HG03460 (cell line): ENCODE data around the gene C2orf78.
"Not testable (repeated sequence)": the region's sequence is repeated elsewhere in the genome, so short reads cannot be mapped to it uniquely, and the experiment has no call there.

ENCODE experiments used
- ATAC-seq: cut with Tn5 transposase; IDR thresholded peaks from one replicate; pipeline ENCODE4 v1.9.1; 2021; ENCODE audit not compliant: unreplicated experiment

Gene C2orf78

GRCh38 chr2:73779467-73780236 is 4.3 kb upstream of the C2orf78 start, which contains the start of gene DUSP11:
TSS of gene DUSP11 (minus strand) at chr2:73780103. CDS start at chr2:73779974, 129 bp downstream.
- peak; percentile 99 for ATAC-seq

- ATAC-seq, result no peak
Observed at GRCh38 chr2:73780237-73780582, 3.8 kb upstream of the C2orf78 start.

- ATAC-seq, result not testable (repeated sequence)
Observed at GRCh38 chr2:73783402-73783801, 581 bp upstream of the C2orf78 start.

DNA sequence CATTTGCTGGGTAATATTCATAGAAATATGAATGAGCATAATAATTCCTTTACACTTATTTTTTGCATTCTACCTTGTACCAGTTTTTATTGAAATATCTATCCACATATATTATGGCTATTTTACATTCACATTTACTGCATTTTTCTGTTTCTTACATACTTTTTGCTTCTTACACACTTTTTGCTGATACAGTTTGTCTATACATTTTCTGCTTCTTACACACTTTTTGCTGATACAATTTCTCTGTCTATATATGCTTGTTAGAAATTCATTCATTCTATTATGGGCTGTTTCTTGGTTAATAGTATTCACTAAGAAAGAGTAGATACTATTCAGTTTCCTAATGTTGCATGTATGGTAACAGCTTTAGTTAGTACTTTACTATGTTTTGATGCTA is 27.9 kb downstream of the C2orf78 start:
- ATAC-seq, result no peak

- no peak for ATAC-seq
Observed at GRCh38 chr2:73812635-73813034, 28.7 kb downstream of the C2orf78 start.

GRCh38 chr2:73818296-73818695 is 34.3 kb downstream of the C2orf78 start:
- no peak for ATAC-seq

DNA sequence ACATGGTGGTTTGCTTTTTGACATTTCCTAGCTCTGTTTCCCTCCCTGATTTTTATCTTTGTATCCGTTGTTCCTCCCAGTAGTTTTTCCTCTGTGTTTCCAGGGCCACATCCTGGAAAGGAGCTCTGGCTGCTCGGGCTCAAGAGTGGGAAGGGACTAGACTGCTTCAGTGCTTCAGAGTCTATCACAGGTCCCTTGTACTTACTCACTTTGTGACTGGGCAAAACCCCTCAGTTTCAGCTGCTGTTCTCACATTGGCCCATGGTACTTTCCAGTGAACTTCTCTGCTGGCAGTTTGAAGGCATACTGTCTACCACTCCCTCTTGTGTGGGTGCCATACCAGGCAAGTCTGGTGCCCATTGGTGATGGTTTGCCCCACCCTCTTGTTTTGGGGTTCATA is 37.2 kb downstream of the C2orf78 start:
- peak; percentile 69 for ATAC-seq

DNA sequence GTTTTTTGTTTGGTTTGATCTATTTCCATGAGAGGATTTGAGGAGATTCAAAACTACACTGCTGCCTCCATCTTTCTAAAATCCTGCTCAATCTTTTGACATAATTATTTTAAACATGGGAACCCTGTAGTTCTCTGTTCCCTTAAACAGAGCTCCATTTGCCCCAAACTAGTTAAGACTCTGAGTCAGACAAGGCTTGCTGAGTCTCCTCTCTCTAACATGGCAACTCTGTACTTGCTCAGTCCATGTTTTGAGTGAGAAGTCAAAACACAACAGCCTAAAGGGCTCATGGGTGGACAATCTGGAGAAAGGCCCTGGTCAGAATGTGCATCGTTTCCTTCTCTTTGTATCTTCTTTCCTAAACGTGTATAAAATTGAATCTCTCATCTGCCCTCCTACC is 37.7 kb downstream of the C2orf78 start:
- no peak for ATAC-seq

GRCh38 chr2:73822276-73822675 is 38.3 kb downstream of the C2orf78 start:
- peak; percentile 70 for ATAC-seq

DNA sequence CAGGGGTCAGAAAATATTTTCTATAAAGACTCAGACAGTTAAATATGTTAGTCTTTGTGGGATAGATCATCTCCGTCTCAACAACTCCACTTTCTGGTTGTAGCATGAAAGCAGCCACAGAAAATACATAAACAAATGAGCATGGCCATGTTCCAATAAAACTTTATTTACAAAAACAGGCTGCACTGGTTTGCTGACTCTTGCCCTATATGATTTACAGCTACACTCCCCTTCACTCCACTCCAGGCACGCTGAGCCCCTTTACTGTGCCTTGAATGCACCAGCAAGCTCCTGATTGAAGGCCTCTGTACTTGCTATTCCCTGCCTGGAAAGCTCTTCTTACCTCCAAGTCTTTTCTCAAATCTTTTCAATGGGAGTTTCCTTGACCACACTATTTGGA is 39.0 kb downstream of the C2orf78 start:
- ATAC-seq, result no peak

DNA sequence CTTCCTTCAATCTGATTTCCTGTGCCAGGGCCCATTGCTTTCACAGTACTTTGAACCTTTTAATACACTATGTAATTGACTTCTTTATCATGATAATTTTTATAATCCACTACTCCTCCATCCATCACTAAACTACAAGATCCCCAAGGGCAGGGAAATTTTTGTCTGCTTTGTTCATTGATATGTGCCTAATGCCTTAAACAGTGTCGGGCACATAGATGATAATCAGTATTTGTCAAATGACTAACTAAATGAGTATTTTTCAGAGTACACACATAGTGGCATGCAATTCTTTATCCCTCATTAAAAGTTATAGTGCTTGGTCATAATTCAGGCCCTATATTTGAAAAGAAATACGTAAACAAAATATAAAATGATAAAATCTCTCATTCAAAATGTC is 39.4 kb downstream of the C2orf78 start:
- no peak for ATAC-seq

DNA sequence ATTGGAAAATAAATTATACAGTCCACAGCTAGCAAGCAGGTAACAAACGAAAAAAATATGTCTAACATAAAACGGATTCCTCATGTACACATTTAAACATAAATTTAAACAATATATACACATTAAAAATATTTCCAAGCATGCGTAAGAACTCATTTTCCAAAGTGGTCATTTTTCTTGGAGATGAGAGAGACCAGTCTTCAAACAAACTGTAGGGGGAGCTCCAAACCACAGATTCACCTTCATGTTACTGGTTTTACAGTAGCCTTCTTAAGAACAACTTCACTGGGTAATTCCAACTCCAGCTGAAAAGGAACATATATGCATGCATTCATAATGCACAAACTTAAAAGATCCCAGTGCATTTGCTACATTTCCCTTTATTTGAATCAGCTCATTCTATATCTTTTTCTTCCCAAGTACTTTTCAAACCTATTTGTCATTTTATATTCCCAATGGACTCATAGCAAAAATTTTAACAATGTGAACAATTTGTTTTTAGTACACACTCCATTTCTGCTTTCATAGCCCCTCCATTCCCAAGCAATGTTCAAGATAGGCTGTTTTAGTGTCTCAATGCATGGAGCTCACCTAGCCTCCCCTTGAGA is 40.0 kb downstream of the C2orf78 start:
- ATAC-seq, result no peak

DNA sequence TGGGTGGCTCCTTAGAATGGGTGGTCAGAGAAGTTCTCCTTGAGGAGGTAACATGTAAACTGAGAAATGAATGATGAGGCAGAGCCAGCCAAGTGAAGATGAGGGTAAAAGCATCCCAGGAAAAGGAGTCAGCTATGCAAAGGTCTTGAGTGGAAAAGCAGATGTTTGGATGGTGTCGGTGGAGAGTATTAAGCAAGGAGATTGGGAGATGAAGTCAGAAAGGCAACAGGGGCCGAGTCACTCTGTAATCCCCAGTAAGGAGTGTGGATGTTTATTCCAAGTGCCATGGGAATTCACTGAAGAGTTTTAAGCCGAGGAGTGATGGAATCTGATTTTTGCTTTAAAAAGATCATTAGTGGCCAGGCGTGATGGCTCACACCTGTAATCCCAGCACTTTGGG is 41.4 kb downstream of the C2orf78 start:
- no peak for ATAC-seq

GRCh38 chr2:73827018-73827417 is 43.0 kb downstream of the C2orf78 start:
- ATAC-seq, result no peak

DNA sequence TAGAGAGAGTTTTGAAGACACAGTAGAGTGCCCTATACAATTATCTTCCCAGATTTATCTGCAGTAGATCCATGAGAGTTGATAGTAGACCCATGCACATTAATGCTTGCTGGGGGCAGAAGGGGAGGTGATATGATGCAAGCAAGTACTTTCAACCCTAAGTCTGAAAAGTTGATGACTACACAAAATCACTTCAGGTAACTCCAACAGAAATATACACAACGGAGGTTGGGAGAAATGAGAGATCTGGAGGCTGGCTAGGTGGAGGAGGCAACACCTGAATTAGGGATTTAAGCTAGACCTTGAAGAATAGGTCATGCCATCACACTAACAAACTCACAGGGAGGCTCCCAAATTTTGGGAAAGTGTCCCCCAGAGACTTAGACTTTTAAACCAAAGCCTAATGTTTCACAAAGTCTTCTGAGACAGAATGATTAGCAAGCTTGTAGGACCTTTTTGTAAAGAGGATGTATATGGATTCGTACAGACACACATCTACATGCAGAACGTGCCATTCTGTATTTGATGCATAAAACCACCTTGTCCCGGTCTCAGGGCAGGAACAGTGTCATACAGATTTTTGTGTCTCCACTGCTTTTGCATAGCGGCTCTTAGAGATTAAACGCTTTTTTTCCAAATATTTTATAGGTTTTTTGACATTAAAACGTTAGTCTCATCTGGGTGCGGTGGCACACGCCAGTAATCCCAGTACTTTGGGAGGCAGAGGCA is 43.8 kb downstream of the C2orf78 start:
- no peak for ATAC-seq

- no peak for ATAC-seq
Observed at GRCh38 chr2:73828389-73828817, 44.4 kb downstream of the C2orf78 start.

GRCh38 chr2:73828818-73829570 is 45.0 kb downstream of the C2orf78 start, which contains the start of gene STAMBP:
TSS of gene STAMBP (plus strand) at chr2:73828961. CDS start at chr2:73830857, 1,896 bp downstream.
- ATAC-seq, result peak; percentile 78

GRCh38 chr2:73830871-73831401 is 47.0 kb downstream of the C2orf78 start:
- ATAC-seq, result no peak

GRCh38 chr2:73832930-73833329 is 48.9 kb downstream of the C2orf78 start:
- ATAC-seq, result no peak

GRCh38 chr2:73836141-73836943 is 52.4 kb downstream of the C2orf78 start:
- no peak for ATAC-seq
